Measurements from ENCODE around the gene MEIS1. TPM values are rescaled to one million over a fixed set of nuclear protein-coding genes. Genes with fewer than 3 reads are reported as not detected.

The MEIS1 gene
- total RNA-seq, 1 experiment from 2014 or later: 0.66 TPM

DNA sequence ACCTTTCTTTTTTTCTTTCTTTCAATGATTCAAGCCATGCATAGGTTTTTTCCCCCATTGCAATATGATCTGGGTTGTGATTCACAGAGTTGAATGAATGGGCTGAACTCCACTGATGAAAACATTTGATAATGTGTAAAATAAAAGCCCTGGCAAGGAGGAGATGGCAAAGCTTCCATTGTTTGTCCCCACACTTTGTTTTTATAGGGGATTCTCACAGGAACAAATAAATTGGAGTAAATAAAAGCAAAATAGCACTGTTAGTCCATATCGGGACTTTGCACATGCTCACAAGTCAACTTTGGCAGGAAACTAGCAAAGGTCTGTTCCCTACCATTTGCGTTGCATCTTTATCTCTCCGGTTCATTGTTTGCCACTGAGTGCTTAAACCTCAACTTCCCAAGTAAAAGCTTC, 55.7 kb downstream of the MEIS1 start:
- Histone ChIP-seq H3K56ac (ENCODE audit: insufficient read length, low read depth, low read length) (no peak overlapping the region), H2BK20ac (ENCODE audit: low read depth, low read length, poor library complexity, severe bottlenecking) (no peak overlapping the region), H3K9me3 (ENCODE audit: control insufficient read depth, low read depth, low read length) (no peaks in the 10 kb centered on the region), H3T11ph (ENCODE audit: low read length) (no peak overlapping the region), H3K27ac (ENCODE audit: insufficient read length, low read depth, low read length) (no peak overlapping the region), H3K79me1 (ENCODE audit: insufficient read depth, low read depth, low read length, poor library complexity, severe bottlenecking) (no peaks in the 10 kb centered on the region), H3K4me1 (ENCODE audit: insufficient read depth, low read length) (no peaks in the 10 kb centered on the region; the same call in 1 of the 2 replicates), H2BK120ac (ENCODE audit: low read depth, low read length, poor library complexity, severe bottlenecking) (no peak overlapping the region), H3K23me2 (ENCODE audit: insufficient read length, low read depth, low read length, poor library complexity, severe bottlenecking) (no peaks in the 10 kb centered on the region), H4K91ac (ENCODE audit: insufficient read length, low read depth, low read length) (no peak overlapping the region), H2AK5ac (ENCODE audit: insufficient read length, low read length) (no peak overlapping the region), H3K18ac (ENCODE audit: insufficient read length, low read depth, low read length) (no peak overlapping the region), H4K8ac (replicated peaks; ENCODE audit: insufficient read length, low read depth, low read length) (no peak overlapping the region), H3K4me2 (ENCODE audit: insufficient read depth, insufficient read length, low read length) (no peak overlapping the region), H2BK12ac (ENCODE audit: insufficient read length, low read depth, low read length) (no peak overlapping the region), H2BK15ac (ENCODE audit: low read depth, low read length) (no peak overlapping the region), H4K20me1 (ENCODE audit: control insufficient read depth, insufficient read depth, insufficient read length) (no peaks in the 10 kb centered on the region), H3K27me3 (ENCODE audit: insufficient read depth, low read length) (no peaks in the 10 kb centered on the region), H3K9ac (ENCODE audit: extremely low read depth, insufficient read length, low read length) (no peak overlapping the region), H4K5ac (ENCODE audit: insufficient read length, low read depth, low read length) (no peak overlapping the region), H3K4ac (ENCODE audit: low read depth, low read length) (no peak overlapping the region), H2BK5ac (ENCODE audit: insufficient read length, low read length) (no peak overlapping the region), H3K79me2 (ENCODE audit: insufficient read depth, low read length) (no peaks in the 10 kb centered on the region), H2AFZ (ENCODE audit: low read length) (no peak overlapping the region), H3K23ac (ENCODE audit: insufficient read length, low read depth, low read length) (no peak overlapping the region), H3K14ac (ENCODE audit: insufficient read depth, low read length) (no peak overlapping the region)
- no CpG with 5 or more reads among the region's 3 CpGs for WGBS (ENCODE audit: extremely low coverage, insufficient read length, low lambda C conversion rate)
- Mint-ChIP-seq H3K27ac (no peak overlapping the region), H3K9me3 (peaks cover 0 to 2% of the 10 kb centered on the region in 2 experiments; a peak in 2 of 5 replicates), H3K27me3 (ENCODE audit: low read depth) (peaks cover 5% of the 10 kb centered on the region), H3K36me3 (ENCODE audit: insufficient read depth in 1 of 3, low read depth in 3 of 3) (peaks cover 0 to 2% (median 0%) of the 10 kb centered on the region in 3 experiments; a peak in 1 of 7 replicates), H3K4me1 (peaks cover 23 to 25% of the 10 kb centered on the region in 2 experiments), H3K4me3 (no peak overlapping the region)
- TF ChIP-seq, protein P1, sequence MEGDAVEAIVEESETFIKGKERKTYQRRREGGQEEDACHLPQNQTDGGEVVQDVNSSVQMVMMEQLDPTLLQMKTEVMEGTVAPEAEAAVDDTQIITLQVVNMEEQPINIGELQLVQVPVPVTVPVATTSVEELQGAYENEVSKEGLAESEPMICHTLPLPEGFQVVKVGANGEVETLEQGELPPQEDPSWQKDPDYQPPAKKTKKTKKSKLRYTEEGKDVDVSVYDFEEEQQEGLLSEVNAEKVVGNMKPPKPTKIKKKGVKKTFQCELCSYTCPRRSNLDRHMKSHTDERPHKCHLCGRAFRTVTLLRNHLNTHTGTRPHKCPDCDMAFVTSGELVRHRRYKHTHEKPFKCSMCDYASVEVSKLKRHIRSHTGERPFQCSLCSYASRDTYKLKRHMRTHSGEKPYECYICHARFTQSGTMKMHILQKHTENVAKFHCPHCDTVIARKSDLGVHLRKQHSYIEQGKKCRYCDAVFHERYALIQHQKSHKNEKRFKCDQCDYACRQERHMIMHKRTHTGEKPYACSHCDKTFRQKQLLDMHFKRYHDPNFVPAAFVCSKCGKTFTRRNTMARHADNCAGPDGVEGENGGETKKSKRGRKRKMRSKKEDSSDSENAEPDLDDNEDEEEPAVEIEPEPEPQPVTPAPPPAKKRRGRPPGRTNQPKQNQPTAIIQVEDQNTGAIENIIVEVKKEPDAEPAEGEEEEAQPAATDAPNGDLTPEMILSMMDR (conservative IDR thresholded peaks at IDR 0.05): no peak
- no peak for DNase-seq

Data from H9 (cell line).